Kidney (tissue), 14 donors: ENCODE results near the gene CFAP43. TPM values are rescaled to one million over a fixed set of nuclear protein-coding genes. Genes with fewer than 3 reads are reported as not detected.

Experiments
- DNase-seq, 5 donors: peaks; one replicate each; pipeline ENCODE4 v3.0.0-alpha.2; 2013 to 2020
- FAIRE-seq: peaks from 2 replicates; lab custom pipeline; 2012; peaks lifted over from hg19 to GRCh38; lab: Jason Lieb, UNC
- H3K27ac ChIP-seq, 2 donors: one replicate each; pipeline ENCODE4 v1.7.0; 2013; ENCODE audit warnings: low read depth in 2 of 2, low read length in 2 of 2, inconsistent platforms in 1 of 2
- H3K27me3 ChIP-seq: one replicate; pipeline ENCODE4 v1.7.1; 2013; ENCODE audit warnings: low read length, inconsistent platforms; ENCODE audit not compliant: control insufficient read depth, insufficient read depth
- H3K36me3 ChIP-seq, 3 donors: one replicate each; pipeline versions ENCODE4 v1.7.0 to v1.7.1; 2013; ENCODE audit warnings: low read length in 3 of 3, control low read depth in 1 of 3, inconsistent platforms in 1 of 3; ENCODE audit not compliant: insufficient read depth in 3 of 3, control insufficient read depth in 2 of 3
- H3K4me1 ChIP-seq, 3 donors: one replicate each; pipeline versions ENCODE4 v1.7.0 to v1.7.1; 2013; ENCODE audit warnings: low read length in 3 of 3, inconsistent platforms in 1 of 3, low read depth in 1 of 3; ENCODE audit not compliant: control insufficient read depth in 2 of 3, insufficient read depth in 2 of 3
- H3K4me3 ChIP-seq, 3 donors: one replicate each; pipeline versions ENCODE4 v1.7.0 to v1.8.1; 2013; ENCODE audit warnings: low read length in 3 of 3, control low read depth in 1 of 3, inconsistent platforms in 1 of 3
- H3K9ac ChIP-seq, 3 donors: one replicate each; pipeline versions ENCODE4 v1.7.0 to v1.7.1; 2013; ENCODE audit warnings: low read length in 3 of 3, control low read depth in 1 of 3, inconsistent platforms in 1 of 3
- H3K9me3 ChIP-seq, 3 donors: one replicate each; pipeline versions ENCODE4 v1.7.0 to v1.7.1; 2013; ENCODE audit warnings: low read length in 3 of 3, control low read depth in 1 of 3, inconsistent platforms in 1 of 3; ENCODE audit not compliant: control insufficient read depth in 2 of 3, insufficient read depth in 1 of 3
- intact Hi-C: fragments of 100-400 bp; cut with DNase I; formaldehyde crosslinking; loops from one replicate; pipeline ENCODE4 v1.11.1; 2022
- polyA plus RNA-seq: library from polyadenylated mRNA; stranded (reverse); fragments of 350-450 nt; fragmentation: Illumina TruSeq; extraction: RNeasy Lipid Tissue Mini Kit (QIAGEN cat#74804); gene quantifications from one replicate; pipeline ENCODE4 v1.2.3, GENCODE V29; 2014; ENCODE audit warnings: low read depth, low replicate concordance; ENCODE audit not compliant: insufficient read depth
- total RNA-seq: library from RNA; stranded (reverse); fragmentation: NEBNext Ultra II Directional; extraction: Animal tissue kit (Norgen Biotek cat#: 25700); gene quantifications from one replicate; pipeline ENCODE4 v1.2.1, GENCODE V29; 2021
- TF ChIP-seq, protein P1 (sequence below): IDR thresholded peaks from 3 replicates; pipeline ENCODE4 v1.5.1; 2012; ENCODE audit warnings: mild to moderate bottlenecking, moderate library complexity, borderline replicate concordance; ENCODE audit not compliant: insufficient read depth; ENCODE audit errors: extremely low read depth
- donor health status: control.
- donor health status: control.
- donor health status: control.
- donor health status: control.
- donor health status: control.
- donor health status: DM: yes; HTN: yes; CAD: no.
- donor health status: Normal renal cell carcinoma (clear cell type).

The CFAP43 gene
- total and polyA plus RNA-seq, 2 donors from 2014 or later: 3.1 to 7.2 TPM

DNA sequence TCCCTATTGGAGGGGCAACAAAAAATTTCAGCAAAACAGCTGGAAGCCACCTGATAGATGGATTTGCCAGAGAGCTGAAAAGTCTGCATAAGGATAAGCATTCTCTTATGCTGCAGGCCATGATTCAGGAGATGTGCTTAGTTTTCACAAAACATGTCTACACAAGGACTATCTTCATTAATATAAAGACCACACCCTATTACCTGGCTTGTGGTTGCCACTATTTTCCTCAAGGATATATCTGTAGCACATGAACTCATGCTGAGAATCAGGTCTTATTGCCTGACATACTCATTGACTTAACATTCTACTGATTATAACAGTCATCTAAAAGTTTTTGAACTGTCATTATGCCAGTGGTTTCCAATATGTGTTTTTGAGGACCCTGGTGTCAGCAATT lies 139.4 kb downstream of the CFAP43 start:
- no peaks in the 10 kb centered on the region for H3K27me3 ChIP-seq
- no peak overlapping the region for H3K4me3 ChIP-seq
- no peak overlapping the region for H3K9ac ChIP-seq
- TF ChIP-seq, protein P1, sequence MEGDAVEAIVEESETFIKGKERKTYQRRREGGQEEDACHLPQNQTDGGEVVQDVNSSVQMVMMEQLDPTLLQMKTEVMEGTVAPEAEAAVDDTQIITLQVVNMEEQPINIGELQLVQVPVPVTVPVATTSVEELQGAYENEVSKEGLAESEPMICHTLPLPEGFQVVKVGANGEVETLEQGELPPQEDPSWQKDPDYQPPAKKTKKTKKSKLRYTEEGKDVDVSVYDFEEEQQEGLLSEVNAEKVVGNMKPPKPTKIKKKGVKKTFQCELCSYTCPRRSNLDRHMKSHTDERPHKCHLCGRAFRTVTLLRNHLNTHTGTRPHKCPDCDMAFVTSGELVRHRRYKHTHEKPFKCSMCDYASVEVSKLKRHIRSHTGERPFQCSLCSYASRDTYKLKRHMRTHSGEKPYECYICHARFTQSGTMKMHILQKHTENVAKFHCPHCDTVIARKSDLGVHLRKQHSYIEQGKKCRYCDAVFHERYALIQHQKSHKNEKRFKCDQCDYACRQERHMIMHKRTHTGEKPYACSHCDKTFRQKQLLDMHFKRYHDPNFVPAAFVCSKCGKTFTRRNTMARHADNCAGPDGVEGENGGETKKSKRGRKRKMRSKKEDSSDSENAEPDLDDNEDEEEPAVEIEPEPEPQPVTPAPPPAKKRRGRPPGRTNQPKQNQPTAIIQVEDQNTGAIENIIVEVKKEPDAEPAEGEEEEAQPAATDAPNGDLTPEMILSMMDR: no peak
- FAIRE-seq (no peak), DNase-seq (no peak)
- H3K27ac ChIP-seq: no peak overlapping the region
- intact Hi-C loops: no loop called here
- H3K36me3 ChIP-seq: no peaks in the 10 kb centered on the region
- H3K4me1 ChIP-seq: no peaks in the 10 kb centered on the region
- H3K9me3 ChIP-seq: no peaks in the 10 kb centered on the region

DNA sequence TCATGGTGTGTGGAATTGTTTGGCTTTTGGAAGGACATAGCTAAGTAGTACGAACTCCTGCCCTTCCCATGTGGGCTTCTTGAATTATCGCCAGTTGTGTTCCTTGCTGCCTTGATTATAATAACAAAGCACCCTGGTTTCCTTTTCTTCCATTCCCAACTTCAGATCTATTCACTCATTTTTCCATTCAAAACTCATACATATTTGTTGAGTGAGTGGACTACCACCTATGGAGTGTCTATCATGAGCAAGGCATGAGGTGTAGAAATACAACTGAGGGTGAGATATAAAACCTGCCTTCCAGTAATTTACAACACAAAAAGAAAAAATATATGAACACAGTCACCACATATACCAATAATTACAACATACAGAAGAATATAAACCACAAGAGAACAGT lies 141.6 kb downstream of the CFAP43 start:
- intact Hi-C loops: no loop called here

DNA sequence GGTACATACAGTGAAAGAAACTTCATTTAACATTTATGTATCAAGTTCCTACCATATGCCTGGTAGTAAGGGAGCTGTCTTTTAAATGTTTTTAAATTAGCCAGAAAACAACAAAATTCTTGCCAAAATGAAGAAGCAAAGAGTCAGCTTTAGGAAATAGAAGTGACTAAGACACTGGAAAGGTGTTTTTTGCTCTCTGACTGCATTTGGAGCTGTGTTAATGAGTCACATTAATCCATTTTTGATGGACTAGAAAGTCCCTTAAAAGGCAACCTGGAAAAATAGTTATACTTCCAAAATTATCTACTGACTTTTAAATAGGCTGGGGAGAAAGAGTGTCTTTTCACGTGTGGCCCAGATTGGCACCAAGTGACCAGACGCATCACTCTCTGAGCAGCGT lies 142.5 kb downstream of the CFAP43 start:
- DNase-seq (no peak), FAIRE-seq (no peak)
- intact Hi-C loops: no loop called here
- Histone ChIP-seq H3K4me1 (peaks cover 0 to 7% (median 0%) of the 10 kb centered on the region in 3 donors), H3K36me3 (no peaks in the 10 kb centered on the region), H3K9ac (no peak overlapping the region), H3K27ac (no peak overlapping the region), H3K4me3 (no peak overlapping the region), H3K9me3 (no peaks in the 10 kb centered on the region), H3K27me3 (no peaks in the 10 kb centered on the region)
- TF ChIP-seq, protein P1: no peak

More for the DNA sequence above, 141.6 kb downstream of the CFAP43 start:
- Histone ChIP-seq H3K36me3 (no peaks in the 10 kb centered on the region), H3K9ac (no peak overlapping the region), H3K4me1 (peaks cover 0 to 4% (median 0%) of the 10 kb centered on the region in 3 donors), H3K4me3 (no peak overlapping the region), H3K27me3 (no peaks in the 10 kb centered on the region), H3K27ac (no peak overlapping the region), H3K9me3 (no peaks in the 10 kb centered on the region)
- no peak for DNase-seq
- TF ChIP-seq, protein P1: no peak
- no peak for FAIRE-seq

DNA sequence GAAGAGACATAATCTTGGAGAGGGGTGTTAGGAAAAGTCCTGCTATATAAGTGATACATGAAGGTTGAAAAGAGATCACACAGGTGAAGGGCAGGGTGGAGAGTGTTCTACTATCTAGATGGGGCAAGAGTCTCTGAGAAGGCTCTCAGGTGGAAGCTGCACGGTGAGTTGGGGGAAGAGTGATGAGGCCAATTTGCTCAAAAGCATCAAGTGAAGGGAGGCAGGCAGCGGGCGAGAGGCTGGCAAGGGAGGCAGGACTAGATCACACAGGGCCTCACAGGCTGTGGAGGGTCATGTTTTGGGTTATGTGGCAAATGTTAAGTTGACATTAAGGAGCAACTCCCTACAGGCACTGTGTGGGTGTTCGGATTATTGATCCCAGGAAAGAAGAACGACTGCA lies 143.9 kb downstream of the CFAP43 start:
- DNase-seq (no peak), FAIRE-seq (no peak)
- intact Hi-C loops: no loop called here
- no peak overlapping the region for H3K9ac ChIP-seq
- H3K9me3 ChIP-seq: no peaks in the 10 kb centered on the region
- H3K4me1 ChIP-seq: peaks cover 0 to 7% (median 0%) of the 10 kb centered on the region in 3 donors
- no peaks in the 10 kb centered on the region for H3K36me3 ChIP-seq
- no peak overlapping the region for H3K27ac ChIP-seq
- TF ChIP-seq, protein P1: no peak
- no peaks in the 10 kb centered on the region for H3K27me3 ChIP-seq
- H3K4me3 ChIP-seq: no peak overlapping the region
